Mesothelial cell of epicardium (in vitro differentiated cells): ENCODE results near the gene CDC45. TPM values are rescaled to one million over a fixed set of nuclear protein-coding genes. Genes with fewer than 3 reads are reported as not detected.

Experiments
- DNase-seq, 2 experiments: peaks; one replicate each; pipeline ENCODE4 v3.0.0; 2021; ENCODE audit warnings: low spot score in 2 of 2; ENCODE audit not compliant: unreplicated experiment in 2 of 2
- H3K27ac Mint-ChIP-seq: 2 replicates; pipeline ENCODE4 v1.8.0; 2021; ENCODE audit warnings: mixed read lengths
- H3K27me3 Mint-ChIP-seq: 2 replicates; pipeline ENCODE4 v1.8.0; 2021; ENCODE audit warnings: low read depth, mixed read lengths
- H3K36me3 Mint-ChIP-seq: 2 replicates; pipeline ENCODE4 v1.8.0; 2021; ENCODE audit warnings: mixed read lengths
- H3K4me1 Mint-ChIP-seq: 2 replicates; pipeline ENCODE4 v1.8.0; 2021; ENCODE audit warnings: mixed read lengths
- H3K4me3 Mint-ChIP-seq: 2 replicates; pipeline ENCODE4 v1.8.0; 2021; ENCODE audit warnings: mild to moderate bottlenecking, moderate library complexity, mixed read lengths
- H3K9me3 Mint-ChIP-seq: 2 replicates; pipeline ENCODE4 v1.8.0; 2021; ENCODE audit warnings: mixed read lengths
- CTCF ChIP-seq: fragments of 200-600 bp; sonication (generic); IDR thresholded peaks from one replicate; pipeline ENCODE4 v1.5.0; 2021; ENCODE audit warnings: antibody characterized with exemption; ENCODE audit not compliant: unreplicated experiment
- total RNA-seq: library from RNA; stranded (reverse); gene quantifications from 3 replicates; pipeline ENCODE4 v1.2.1, GENCODE V29; 2021

CDC45 gene
- total RNA-seq, 1 donor from 2014 or later, result 15.3 TPM

- no peak overlapping the region for H3K4me3 Mint-ChIP-seq
- peaks cover 4% of the 10 kb centered on the region for H3K9me3 Mint-ChIP-seq
- no peak for TF ChIP-seq CTCF
- DNase-seq, result no peak
- peaks cover 3% of the 10 kb centered on the region for H3K4me1 Mint-ChIP-seq
- no peak overlapping the region for H3K27ac Mint-ChIP-seq
- H3K36me3 Mint-ChIP-seq, result no peaks in the 10 kb centered on the region
- H3K27me3 Mint-ChIP-seq, result no peaks in the 10 kb centered on the region
These were observed 77.3 kb downstream of the CDC45 start for GRCh38 chr22:19556963-19557545.

GRCh38 chr22:19559324-19559811 lies 79.6 kb downstream of the CDC45 start:
- Mint-ChIP-seq H3K36me3 (no peaks in the 10 kb centered on the region), H3K4me3 (no peak overlapping the region), H3K27me3 (no peaks in the 10 kb centered on the region), H3K4me1 (peaks cover 3% of the 10 kb centered on the region), H3K9me3 (peaks cover 6% of the 10 kb centered on the region), H3K27ac (no peak overlapping the region)
- no peak for TF ChIP-seq CTCF
- DNase-seq, result no peak

GRCh38 chr22:19559956-19560355 lies 80.2 kb downstream of the CDC45 start:
- Mint-ChIP-seq H3K27ac (no peak overlapping the region), H3K4me1 (no peaks in the 10 kb centered on the region), H3K4me3 (no peak overlapping the region), H3K9me3 (peaks cover 10% of the 10 kb centered on the region), H3K27me3 (peaks cover 4% of the 10 kb centered on the region), H3K36me3 (no peaks in the 10 kb centered on the region)
- DNase-seq, result no peak
- TF ChIP-seq CTCF, result no peak

GRCh38 chr22:19565382-19566278 lies 85.9 kb downstream of the CDC45 start:
- DNase-seq, result no peak
- Mint-ChIP-seq H3K4me3 (no peak overlapping the region), H3K4me1 (no peaks in the 10 kb centered on the region), H3K36me3 (no peaks in the 10 kb centered on the region), H3K9me3 (peaks cover 10% of the 10 kb centered on the region), H3K27ac (no peak overlapping the region), H3K27me3 (peaks cover 21% of the 10 kb centered on the region)
- no peak for TF ChIP-seq CTCF

GRCh38 chr22:19566279-19567156 lies 86.8 kb downstream of the CDC45 start:
- Mint-ChIP-seq H3K36me3 (no peaks in the 10 kb centered on the region), H3K27ac (no peak overlapping the region), H3K4me3 (no peak overlapping the region), H3K4me1 (no peaks in the 10 kb centered on the region), H3K27me3 (peaks cover 21% of the 10 kb centered on the region), H3K9me3 (peaks cover 10% of the 10 kb centered on the region)
- TF ChIP-seq CTCF, result no peak
- no peak for DNase-seq
